HFFc6 (cell line): Measurements from ENCODE around the gene SLC22A23. TPM values are rescaled to one million over a fixed set of nuclear protein-coding genes. Genes with fewer than 3 reads are reported as not detected.

Experiments used
- DNase-seq: peaks from one replicate; pipeline ENCODE4 v3.0.0-alpha.2; 2018
- H3K27ac Mint-ChIP-seq: 2 replicates; pipeline ENCODE4 v1.8.0; 2020; ENCODE audit warnings: mild to moderate bottlenecking, mixed read lengths
- H3K27me3 Mint-ChIP-seq: 2 replicates; pipeline ENCODE4 v1.8.0; 2021; ENCODE audit warnings: mild to moderate bottlenecking, moderate library complexity, mixed read lengths; ENCODE audit not compliant: insufficient read depth
- H3K36me3 Mint-ChIP-seq: 2 replicates; pipeline ENCODE4 v1.8.0; 2021; ENCODE audit warnings: low read depth, mixed read lengths
- H3K4me1 Mint-ChIP-seq: 2 replicates; pipeline ENCODE4 v1.8.0; 2020; ENCODE audit warnings: low read depth, mixed read lengths
- H3K4me3 Mint-ChIP-seq: 2 replicates; pipeline ENCODE4 v1.8.0; 2020; ENCODE audit warnings: mild to moderate bottlenecking, moderate library complexity, mixed read lengths
- H3K9me3 Mint-ChIP-seq: 2 replicates; pipeline ENCODE4 v1.8.0; 2020; ENCODE audit warnings: mild to moderate bottlenecking, mixed read lengths
- CTCF ChIP-seq: fragments of 200-600 bp; sonication (generic); IDR thresholded peaks from 2 replicates; pipeline ENCODE4 v1.5.0; 2021; ENCODE audit warnings: antibody characterized with exemption, mild to moderate bottlenecking
- total RNA-seq, 6 experiments: library from RNA; stranded (reverse); fragmentation: NEBNext Ultra II Directional; extraction: Animal tissue kit (Norgen Biotek cat#: 25700); gene quantifications; 2 replicates in 1 of 6; 3 replicates in 5 of 6; pipeline ENCODE4 v1.2.3, GENCODE V29; 2021

The SLC22A23 gene
- total RNA-seq, 6 experiments from 2014 or later, result 0.10 to 0.55 (median 0.21) TPM

- Mint-ChIP-seq H3K36me3 (no peaks in the 10 kb centered on the region), H3K27me3 (peaks cover 60% of the 10 kb centered on the region), H3K4me1 (peaks cover 37% of the 10 kb centered on the region), H3K4me3 (peak overlapping the region; percentile 88), H3K9me3 (no peaks in the 10 kb centered on the region), H3K27ac (no peak overlapping the region)
- no peak for DNase-seq
- no peak for TF ChIP-seq CTCF
These were observed 226.5 kb downstream of the SLC22A23 start for GRCh38 chr6:3230256-3230882.

GRCh38 chr6:3229566-3230178 is 227.2 kb downstream of the SLC22A23 start:
- Mint-ChIP-seq H3K27me3 (peaks cover 55% of the 10 kb centered on the region), H3K4me1 (peaks cover 37% of the 10 kb centered on the region), H3K9me3 (no peaks in the 10 kb centered on the region), H3K27ac (no peak overlapping the region), H3K36me3 (no peaks in the 10 kb centered on the region), H3K4me3 (no peak overlapping the region; the same call in 1 of the 2 replicates)
- DNase-seq, result no peak
- TF ChIP-seq CTCF, result no peak

GRCh38 chr6:3228771-3229565 is 227.9 kb downstream of the SLC22A23 start:
- no peak for TF ChIP-seq CTCF
- H3K27ac Mint-ChIP-seq, result no peak overlapping the region
- no peak for DNase-seq
- H3K27me3 Mint-ChIP-seq, result peaks cover 54% of the 10 kb centered on the region
- H3K9me3 Mint-ChIP-seq, result no peaks in the 10 kb centered on the region
- peaks cover 37% of the 10 kb centered on the region for H3K4me1 Mint-ChIP-seq
- peak overlapping the region; percentile 54; the same call in 1 of the 2 replicates for H3K4me3 Mint-ChIP-seq
- no peaks in the 10 kb centered on the region for H3K36me3 Mint-ChIP-seq

GRCh38 chr6:3228046-3228671 is 228.7 kb downstream of the SLC22A23 start:
- Mint-ChIP-seq H3K27ac (no peak overlapping the region), H3K4me3 (peak overlapping the region; percentile 45; the same call in 1 of the 2 replicates), H3K27me3 (peaks cover 51% of the 10 kb centered on the region)

More at GRCh38 chr6:3228046-3228671, 228.7 kb downstream of the SLC22A23 start:
- Mint-ChIP-seq H3K4me1 (peaks cover 37% of the 10 kb centered on the region), H3K9me3 (no peaks in the 10 kb centered on the region), H3K36me3 (no peaks in the 10 kb centered on the region)
- no peak for TF ChIP-seq CTCF
- DNase-seq, result no peak
